ENCODE data around the gene CWC15.

DNA sequence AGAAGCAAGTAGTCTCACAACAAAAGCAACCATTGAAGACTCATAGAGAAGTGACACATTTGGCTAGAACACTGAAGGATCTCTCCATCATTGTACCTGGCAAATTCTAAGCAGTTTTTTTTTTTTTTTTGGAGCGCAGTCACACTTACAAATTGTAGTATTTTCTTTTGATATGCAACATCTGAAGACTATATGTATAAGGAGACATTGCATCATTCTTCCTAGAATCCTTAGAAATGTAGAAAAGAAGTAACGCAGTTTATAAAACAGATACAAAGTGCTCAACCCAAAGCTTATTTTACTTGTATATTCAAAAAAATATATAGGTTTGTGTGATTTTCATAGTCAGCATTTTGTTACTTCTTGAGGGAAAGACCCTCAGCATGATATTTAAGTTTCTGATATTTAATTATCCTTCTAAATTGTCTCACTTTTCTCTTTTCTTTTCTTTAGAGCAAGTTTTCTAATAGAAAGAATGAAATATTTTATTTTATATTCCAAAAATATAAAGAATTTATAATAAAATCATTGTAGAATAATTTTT lies 20.1 kb upstream of the CWC15 start:
- TF ChIP-seq EZH2 (IDR thresholded peaks at IDR 0.05; ENCODE audit: borderline replicate concordance, insufficient read depth, low read length, poor library complexity, severe bottlenecking): no peak
- TF ChIP-seq, protein P1, sequence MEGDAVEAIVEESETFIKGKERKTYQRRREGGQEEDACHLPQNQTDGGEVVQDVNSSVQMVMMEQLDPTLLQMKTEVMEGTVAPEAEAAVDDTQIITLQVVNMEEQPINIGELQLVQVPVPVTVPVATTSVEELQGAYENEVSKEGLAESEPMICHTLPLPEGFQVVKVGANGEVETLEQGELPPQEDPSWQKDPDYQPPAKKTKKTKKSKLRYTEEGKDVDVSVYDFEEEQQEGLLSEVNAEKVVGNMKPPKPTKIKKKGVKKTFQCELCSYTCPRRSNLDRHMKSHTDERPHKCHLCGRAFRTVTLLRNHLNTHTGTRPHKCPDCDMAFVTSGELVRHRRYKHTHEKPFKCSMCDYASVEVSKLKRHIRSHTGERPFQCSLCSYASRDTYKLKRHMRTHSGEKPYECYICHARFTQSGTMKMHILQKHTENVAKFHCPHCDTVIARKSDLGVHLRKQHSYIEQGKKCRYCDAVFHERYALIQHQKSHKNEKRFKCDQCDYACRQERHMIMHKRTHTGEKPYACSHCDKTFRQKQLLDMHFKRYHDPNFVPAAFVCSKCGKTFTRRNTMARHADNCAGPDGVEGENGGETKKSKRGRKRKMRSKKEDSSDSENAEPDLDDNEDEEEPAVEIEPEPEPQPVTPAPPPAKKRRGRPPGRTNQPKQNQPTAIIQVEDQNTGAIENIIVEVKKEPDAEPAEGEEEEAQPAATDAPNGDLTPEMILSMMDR (IDR thresholded peaks at IDR 0.05; ENCODE audit: poor library complexity, severe bottlenecking): no peak
- TF ChIP-seq POLR2AphosphoS5 (IDR thresholded peaks at IDR 0.05): no peak
- TF ChIP-seq RAD21 (conservative IDR thresholded peaks at IDR 0.05): no peak
- no peak for TF ChIP-seq EP300 (conservative IDR thresholded peaks at IDR 0.05; ENCODE audit: poor library complexity, severe bottlenecking)
- TF ChIP-seq MXI1 (conservative IDR thresholded peaks at IDR 0.05; ENCODE audit: poor library complexity, severe bottlenecking): no peak
- TF ChIP-seq, protein P2, sequence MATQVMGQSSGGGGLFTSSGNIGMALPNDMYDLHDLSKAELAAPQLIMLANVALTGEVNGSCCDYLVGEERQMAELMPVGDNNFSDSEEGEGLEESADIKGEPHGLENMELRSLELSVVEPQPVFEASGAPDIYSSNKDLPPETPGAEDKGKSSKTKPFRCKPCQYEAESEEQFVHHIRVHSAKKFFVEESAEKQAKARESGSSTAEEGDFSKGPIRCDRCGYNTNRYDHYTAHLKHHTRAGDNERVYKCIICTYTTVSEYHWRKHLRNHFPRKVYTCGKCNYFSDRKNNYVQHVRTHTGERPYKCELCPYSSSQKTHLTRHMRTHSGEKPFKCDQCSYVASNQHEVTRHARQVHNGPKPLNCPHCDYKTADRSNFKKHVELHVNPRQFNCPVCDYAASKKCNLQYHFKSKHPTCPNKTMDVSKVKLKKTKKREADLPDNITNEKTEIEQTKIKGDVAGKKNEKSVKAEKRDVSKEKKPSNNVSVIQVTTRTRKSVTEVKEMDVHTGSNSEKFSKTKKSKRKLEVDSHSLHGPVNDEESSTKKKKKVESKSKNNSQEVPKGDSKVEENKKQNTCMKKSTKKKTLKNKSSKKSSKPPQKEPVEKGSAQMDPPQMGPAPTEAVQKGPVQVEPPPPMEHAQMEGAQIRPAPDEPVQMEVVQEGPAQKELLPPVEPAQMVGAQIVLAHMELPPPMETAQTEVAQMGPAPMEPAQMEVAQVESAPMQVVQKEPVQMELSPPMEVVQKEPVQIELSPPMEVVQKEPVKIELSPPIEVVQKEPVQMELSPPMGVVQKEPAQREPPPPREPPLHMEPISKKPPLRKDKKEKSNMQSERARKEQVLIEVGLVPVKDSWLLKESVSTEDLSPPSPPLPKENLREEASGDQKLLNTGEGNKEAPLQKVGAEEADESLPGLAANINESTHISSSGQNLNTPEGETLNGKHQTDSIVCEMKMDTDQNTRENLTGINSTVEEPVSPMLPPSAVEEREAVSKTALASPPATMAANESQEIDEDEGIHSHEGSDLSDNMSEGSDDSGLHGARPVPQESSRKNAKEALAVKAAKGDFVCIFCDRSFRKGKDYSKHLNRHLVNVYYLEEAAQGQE (IDR thresholded peaks at IDR 0.05; ENCODE audit: borderline replicate concordance): no peak

All from neural cell (in vitro differentiated cells).